ENCODE measurements around the gene AURKAIP1.
A peak's percentile ranks its signal among the peaks of the same experiment; 100 is the strongest.
"Not testable (repeated sequence)": the region's sequence is repeated elsewhere in the genome, so short reads cannot be mapped to it uniquely, and the experiment has no call there.

AURKAIP1 gene

DNA sequence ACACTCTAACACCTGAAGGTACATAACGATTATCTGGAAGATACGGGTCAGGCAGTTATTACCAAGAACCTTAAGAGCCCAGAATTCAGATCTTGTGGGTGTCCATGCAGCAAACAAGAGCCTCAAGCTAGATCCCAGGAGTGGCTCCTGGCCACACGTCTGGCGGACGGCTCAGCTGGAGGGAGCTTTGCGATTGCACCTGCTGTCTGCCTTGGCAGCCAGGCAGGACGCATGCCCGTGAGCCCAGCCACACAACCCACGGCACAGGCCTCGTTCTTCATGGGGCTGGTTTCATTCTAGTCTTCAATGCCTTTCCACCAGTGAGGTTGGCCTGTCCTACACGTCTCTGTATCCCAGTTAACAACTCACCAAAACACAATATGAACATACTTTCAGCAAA, 18.4 kb upstream of the AURKAIP1 start:
- H3K36me3 ChIP-seq = peaks cover 93 to 100% (median 98%) of the 10 kb centered on the region in 11 experiments
- H3K9me3 ChIP-seq (replicated peaks in 1 of 11) = peaks cover 0 to 5% (median 0%) of the 10 kb centered on the region in 11 experiments; a peak in 2 of 22 replicates
- H3K27ac ChIP-seq = no peak overlapping the region
- peaks cover 29 to 91% (median 57%) of the 10 kb centered on the region in 11 experiments; a peak in 20 of 22 replicates for H4K20me1 ChIP-seq
- H3K4me2 ChIP-seq = no peak overlapping the region
- H3K4me1 ChIP-seq = peaks cover 15 to 51% (median 31%) of the 10 kb centered on the region in 10 experiments
- H3K27me3 ChIP-seq = no peaks in the 10 kb centered on the region
- peak overlapping the region in 2 of 11 experiments; percentile 0 to 25; a peak in 1 of 22 replicates for H3K9ac ChIP-seq
- no peak overlapping the region for H3K4me3 ChIP-seq
- no peak for TF ChIP-seq Cebpa-rat (IDR thresholded peaks at IDR 0.05)

DNA sequence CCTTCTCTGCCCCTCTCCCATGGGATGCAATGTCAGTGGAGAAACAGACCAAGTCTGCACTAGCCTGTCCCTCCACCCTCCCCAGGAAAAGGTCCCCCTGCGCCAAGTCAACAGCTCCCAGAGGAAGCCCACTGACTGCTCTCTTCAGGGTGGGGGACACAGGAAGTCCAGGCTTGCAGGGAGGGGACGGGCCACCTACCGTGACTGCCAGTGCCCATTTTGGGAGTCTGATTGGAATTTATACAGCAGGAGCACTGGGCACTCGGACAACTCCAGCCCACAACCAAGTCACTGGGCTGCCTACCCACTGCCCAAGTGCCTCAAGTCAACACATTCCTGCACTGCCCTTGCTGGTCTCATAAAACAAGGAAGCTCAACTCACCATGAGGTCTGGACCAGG, 18.0 kb upstream of the AURKAIP1 start:
- peaks cover 0 to 5% (median 0%) of the 10 kb centered on the region in 11 experiments; a peak in 2 of 22 replicates for H3K9me3 ChIP-seq (replicated peaks in 1 of 11)
- H3K4me2 ChIP-seq = no peak overlapping the region
- no peaks in the 10 kb centered on the region for H3K27me3 ChIP-seq
- peaks cover 12 to 49% (median 28%) of the 10 kb centered on the region in 10 experiments for H3K4me1 ChIP-seq
- peaks cover 95 to 100% (median 100%) of the 10 kb centered on the region in 11 experiments for H3K36me3 ChIP-seq
- no peak overlapping the region for H3K27ac ChIP-seq
- H4K20me1 ChIP-seq = peaks cover 29 to 89% (median 57%) of the 10 kb centered on the region in 11 experiments; a peak in 20 of 22 replicates
- TF ChIP-seq Cebpa-rat (IDR thresholded peaks at IDR 0.05) = no peak
- H3K4me3 ChIP-seq = no peak overlapping the region
- peak overlapping the region in 3 of 11 experiments; percentile 0 to 25 (median 0); a peak in 1 of 22 replicates for H3K9ac ChIP-seq

DNA sequence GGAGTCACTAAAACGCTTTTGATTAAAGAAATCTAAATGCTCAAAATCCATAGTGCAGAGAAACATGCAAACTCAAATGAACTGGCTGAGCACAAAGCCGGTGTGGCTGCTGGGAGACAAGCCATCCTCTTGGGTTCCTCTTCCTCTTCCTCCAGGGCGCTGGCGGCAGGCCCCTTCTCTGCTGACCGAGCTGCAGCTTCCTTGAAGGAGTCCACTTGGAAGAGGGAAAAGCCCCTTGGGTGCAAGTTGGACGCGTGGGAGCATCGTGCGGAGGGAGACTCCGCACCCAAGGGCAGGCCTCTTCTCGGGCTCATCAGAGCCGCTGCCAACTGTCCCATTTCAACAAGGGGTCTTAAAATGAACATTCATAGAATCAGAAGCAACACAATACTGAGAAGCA, 16.2 kb upstream of the AURKAIP1 start:
- 0 out of 22 replicates have a peak overlapping the region, but pooled peaks of 1 of the 11 experiments have one; percentile 15 for H3K9ac ChIP-seq
- H3K9me3 ChIP-seq (replicated peaks in 1 of 11) = peaks cover 0 to 5% (median 0%) of the 10 kb centered on the region in 11 experiments; a peak in 2 of 22 replicates
- H3K27ac ChIP-seq = no peak overlapping the region
- peaks cover 29 to 98% (median 70%) of the 10 kb centered on the region in 11 experiments; a peak in 20 of 22 replicates for H4K20me1 ChIP-seq
- no peak overlapping the region for H3K4me3 ChIP-seq
- peak overlapping the region in 1 of 11 experiments; percentile 13; a peak in 2 of 22 replicates for H3K4me2 ChIP-seq
- no peaks in the 10 kb centered on the region for H3K27me3 ChIP-seq
- TF ChIP-seq Cebpa-rat (IDR thresholded peaks at IDR 0.05) = no peak
- H3K36me3 ChIP-seq = peaks cover 100% of the 10 kb centered on the region in 11 experiments
- peaks cover 0 to 32% (median 16%) of the 10 kb centered on the region in 10 experiments; a peak in 14 of 20 replicates for H3K4me1 ChIP-seq

DNA sequence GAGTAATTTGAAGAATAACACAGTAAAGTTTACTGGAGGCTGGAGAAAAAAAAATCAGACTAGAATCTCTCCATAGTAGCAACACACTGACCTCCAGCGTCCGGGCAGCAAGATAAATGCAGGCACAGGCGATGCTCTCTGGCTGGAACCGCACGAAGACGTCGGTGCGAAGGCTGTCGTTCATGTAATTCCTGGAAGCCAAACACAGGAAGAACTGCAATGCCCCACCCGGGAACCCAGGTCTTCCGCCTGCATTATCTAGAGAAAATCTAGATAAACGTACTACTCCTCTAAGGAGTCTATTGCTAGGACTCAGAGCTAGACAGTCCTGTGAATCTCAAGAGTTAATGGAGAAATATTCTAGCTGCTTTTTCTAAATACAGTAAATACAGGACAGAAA, 15.7 kb upstream of the AURKAIP1 start:
- Histone ChIP-seq H3K9me3 (replicated peaks in 1 of 11) (peaks cover 0 to 5% (median 0%) of the 10 kb centered on the region in 11 experiments; a peak in 2 of 22 replicates), H3K27me3 (no peaks in the 10 kb centered on the region), H3K4me2 (peak overlapping the region in 2 of 11 experiments; percentile 13 to 55; a peak in 3 of 22 replicates), H3K4me3 (no peak overlapping the region), H3K4me1 (peaks cover 0 to 26% (median 14%) of the 10 kb centered on the region in 10 experiments; a peak in 14 of 20 replicates), H3K27ac (no peak overlapping the region), H4K20me1 (peaks cover 26 to 98% (median 71%) of the 10 kb centered on the region in 11 experiments; a peak in 20 of 22 replicates), H3K9ac (no peak overlapping the region; a peak in 2 of 22 replicates), H3K36me3 (peaks cover 100% of the 10 kb centered on the region in 11 experiments)
- no peak for TF ChIP-seq Cebpa-rat (IDR thresholded peaks at IDR 0.05)

DNA sequence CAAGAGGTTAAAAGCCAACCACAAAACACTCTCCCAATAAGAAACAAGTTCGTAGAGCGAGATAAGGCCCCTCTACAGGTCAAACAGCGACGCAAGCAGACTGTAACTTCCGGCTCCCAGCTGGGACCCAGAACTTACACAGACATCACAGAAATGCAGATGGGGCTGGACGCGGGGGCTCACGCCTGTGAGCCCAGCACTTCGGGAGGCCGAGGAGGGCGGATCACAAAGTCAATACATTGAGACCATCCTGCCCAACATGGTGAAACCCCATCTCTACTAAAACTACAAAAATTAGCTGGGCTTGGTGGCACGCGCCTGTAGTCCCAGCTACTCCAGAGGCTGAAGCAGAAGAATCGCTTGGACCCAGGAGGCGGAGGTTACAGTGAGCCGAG, 13.1 kb upstream of the AURKAIP1 start:
- H3K4me1 ChIP-seq = peaks cover 0 to 29% (median 18%) of the 10 kb centered on the region in 10 experiments; a peak in 14 of 20 replicates
- no peaks in the 10 kb centered on the region for H3K27me3 ChIP-seq
- TF ChIP-seq Cebpa-rat (IDR thresholded peaks at IDR 0.05) = no peak
- no peak overlapping the region for H3K4me3 ChIP-seq
- no peak overlapping the region for H3K27ac ChIP-seq
- H4K20me1 ChIP-seq = peaks cover 18 to 98% (median 61%) of the 10 kb centered on the region in 11 experiments; a peak in 20 of 22 replicates
- H3K36me3 ChIP-seq = peaks cover 87 to 100% (median 98%) of the 10 kb centered on the region in 11 experiments
- H3K9ac ChIP-seq = no peak overlapping the region
- H3K9me3 ChIP-seq (replicated peaks in 1 of 11) = peaks cover 0 to 5% (median 0%) of the 10 kb centered on the region in 11 experiments; a peak in 2 of 22 replicates
- no peak overlapping the region for H3K4me2 ChIP-seq

DNA sequence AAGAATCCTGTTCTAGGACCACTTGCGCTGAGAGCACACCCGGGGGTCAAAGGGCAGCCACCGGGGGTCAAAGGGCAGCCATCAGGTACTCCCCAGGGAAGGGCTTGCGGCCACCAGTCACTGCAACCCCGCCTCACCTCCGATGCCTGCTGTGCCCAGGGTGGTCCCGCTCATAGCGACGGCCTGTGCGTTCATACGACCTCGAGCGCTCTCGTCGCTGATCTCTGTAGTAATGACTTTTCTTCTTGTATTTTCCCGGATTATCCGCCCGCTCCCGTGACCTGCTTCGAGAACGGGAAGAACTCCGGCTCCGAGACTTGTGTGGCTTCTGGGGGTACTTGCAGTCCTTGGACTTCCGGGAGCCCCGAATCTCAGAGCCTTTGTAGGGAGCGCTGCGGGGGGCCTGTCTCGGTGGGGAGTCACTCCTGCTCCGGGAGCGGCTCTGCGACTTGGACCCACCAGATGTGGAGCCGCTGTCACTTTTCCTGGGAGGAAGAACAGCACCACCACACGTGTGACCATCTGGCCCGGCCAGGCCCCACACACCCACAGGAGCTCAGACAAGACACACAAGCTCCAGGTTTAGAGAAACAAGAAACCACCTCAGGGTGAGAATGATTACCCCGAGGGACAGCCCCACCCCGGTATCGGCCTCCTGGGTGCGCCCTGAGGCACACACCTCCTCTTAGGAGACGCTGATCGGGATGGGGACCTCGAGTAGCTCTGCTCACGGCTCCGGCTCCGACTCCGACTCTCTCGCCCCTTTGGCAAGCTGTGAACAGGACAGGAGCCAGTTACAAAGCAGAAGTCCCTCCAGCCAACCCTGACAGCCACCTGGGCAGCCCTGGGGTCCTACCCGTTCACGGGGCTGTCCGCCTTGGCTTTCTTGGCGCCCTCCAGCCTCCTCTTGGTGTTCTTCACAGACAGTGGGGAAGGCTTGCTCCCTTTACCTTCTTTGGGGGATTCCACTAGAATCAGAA, 12.4 kb upstream of the AURKAIP1 start:
- no peak overlapping the region for H3K9ac ChIP-seq
- peaks cover 0 to 29% (median 18%) of the 10 kb centered on the region in 10 experiments; a peak in 14 of 20 replicates for H3K4me1 ChIP-seq
- peaks cover 0 to 5% (median 0%) of the 10 kb centered on the region in 11 experiments; a peak in 2 of 22 replicates for H3K9me3 ChIP-seq (replicated peaks in 1 of 11)
- H3K27ac ChIP-seq = no peak overlapping the region
- H3K4me2 ChIP-seq = no peak overlapping the region
- H3K36me3 ChIP-seq = peaks cover 81 to 100% (median 91%) of the 10 kb centered on the region in 11 experiments
- no peak for TF ChIP-seq Cebpa-rat (IDR thresholded peaks at IDR 0.05)
- no peaks in the 10 kb centered on the region for H3K27me3 ChIP-seq
- H4K20me1 ChIP-seq = peaks cover 12 to 98% (median 61%) of the 10 kb centered on the region in 11 experiments; a peak in 19 of 22 replicates
- H3K4me3 ChIP-seq = no peak overlapping the region

DNA sequence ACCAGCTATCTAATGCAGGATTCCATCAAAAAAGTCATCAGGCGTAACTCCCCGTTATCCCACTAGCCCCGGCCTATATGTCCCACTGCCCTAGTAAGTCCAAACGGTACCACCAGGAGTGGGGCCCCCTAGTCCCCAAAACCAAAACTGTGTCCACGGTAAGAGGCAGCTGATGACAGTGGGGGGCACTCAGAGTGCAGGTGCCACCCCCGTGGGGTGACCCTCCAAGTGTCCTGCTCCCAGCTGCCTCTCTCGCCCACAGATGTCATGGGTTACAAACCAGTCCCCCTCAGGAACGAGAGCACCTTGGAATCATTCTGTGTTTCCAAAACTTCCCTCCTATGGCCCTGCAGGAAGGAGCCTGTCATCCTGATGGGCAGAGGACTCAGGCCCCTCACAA, 10.9 kb upstream of the AURKAIP1 start:
- H3K4me1 ChIP-seq = peaks cover 0 to 25% (median 12%) of the 10 kb centered on the region in 10 experiments; a peak in 14 of 20 replicates
- H4K20me1 ChIP-seq = peaks cover 1 to 98% (median 60%) of the 10 kb centered on the region in 11 experiments; a peak in 19 of 22 replicates
- H3K36me3 ChIP-seq = peaks cover 81 to 100% (median 89%) of the 10 kb centered on the region in 11 experiments
- H3K27ac ChIP-seq = no peak overlapping the region
- peaks cover 0 to 5% (median 0%) of the 10 kb centered on the region in 11 experiments; a peak in 2 of 22 replicates for H3K9me3 ChIP-seq (replicated peaks in 1 of 11)
- H3K4me2 ChIP-seq = no peak overlapping the region
- TF ChIP-seq Cebpa-rat (IDR thresholded peaks at IDR 0.05) = no peak
- H3K9ac ChIP-seq = no peak overlapping the region
- no peaks in the 10 kb centered on the region for H3K27me3 ChIP-seq
- no peak overlapping the region for H3K4me3 ChIP-seq

DNA sequence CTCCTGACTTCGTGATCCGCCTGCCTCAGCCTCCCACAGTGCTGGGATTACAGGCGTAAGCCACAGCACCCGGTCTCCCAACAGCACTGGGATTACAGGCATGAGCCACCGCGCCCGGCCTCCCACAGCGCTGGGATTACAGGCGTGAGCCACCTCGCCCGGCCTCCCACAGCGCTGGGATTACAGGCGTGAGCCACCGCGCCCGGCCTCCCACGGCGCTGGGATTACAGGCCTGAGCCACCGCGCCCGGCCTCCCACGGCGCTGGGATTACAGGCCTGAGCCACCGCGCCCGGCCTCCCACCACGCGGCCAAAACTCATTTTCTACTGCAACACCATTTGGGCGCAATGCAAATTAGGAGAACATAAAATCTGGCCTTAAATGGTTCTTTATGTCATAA, 10.3 kb upstream of the AURKAIP1 start:
- Histone ChIP-seq H4K20me1 (peaks cover 0 to 98% (median 66%) of the 10 kb centered on the region in 11 experiments; a peak in 19 of 22 replicates), H3K36me3 (peaks cover 78 to 100% (median 89%) of the 10 kb centered on the region in 11 experiments)

More for the DNA sequence above, 10.3 kb upstream of the AURKAIP1 start:
- peaks cover 0 to 20% (median 6%) of the 10 kb centered on the region in 10 experiments; a peak in 12 of 20 replicates for H3K4me1 ChIP-seq
- H3K4me2 ChIP-seq; H3K4me3 ChIP-seq; H3K27me3 ChIP-seq; H3K9ac ChIP-seq; H3K9me3 ChIP-seq (replicated peaks in 1 of 11); H3K27ac ChIP-seq: not testable (repeated sequence)

Data from BLaER1 treated with 17β-estradiol and CSF1 and Interleukin-3, amounts not matched to agents 10 nM and 100 nM (cell line).